ENCODE results near the gene MSRB2.

The MSRB2 gene

DNA sequence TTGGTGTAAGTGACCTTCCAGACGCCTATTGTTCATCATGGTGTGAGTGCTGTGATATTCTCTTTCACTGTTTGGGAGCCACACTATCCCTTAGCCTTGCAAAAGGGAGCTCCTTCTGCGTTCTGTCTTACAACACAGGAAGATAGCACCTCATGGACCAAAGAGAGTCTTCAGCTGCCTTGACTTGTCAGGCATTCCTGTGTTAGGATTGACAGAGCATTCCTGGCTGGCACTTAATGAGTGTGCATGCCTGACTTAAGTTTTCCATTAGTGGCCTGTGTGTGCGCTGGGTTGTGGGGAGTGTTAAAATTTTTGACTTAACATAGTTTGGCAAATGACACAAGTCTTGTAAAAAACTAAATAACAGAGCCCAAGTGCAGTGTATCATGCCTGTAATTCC is 21.9 kb upstream of the MSRB2 start:
- Histone ChIP-seq H3K4me3 (replicated peaks; ENCODE audit: low read depth, low read length) (no peak overlapping the region), H3K27me3 (replicated peaks; ENCODE audit: control insufficient read depth, insufficient read depth, low read length) (no peaks in the 10 kb centered on the region), H3K36me3 (ENCODE audit: control insufficient read depth, insufficient read depth, low read length) (no peaks in the 10 kb centered on the region)
- no peak for DNase-seq (ENCODE audit: extremely low read depth, insufficient read length)
- TF ChIP-seq, protein P1, sequence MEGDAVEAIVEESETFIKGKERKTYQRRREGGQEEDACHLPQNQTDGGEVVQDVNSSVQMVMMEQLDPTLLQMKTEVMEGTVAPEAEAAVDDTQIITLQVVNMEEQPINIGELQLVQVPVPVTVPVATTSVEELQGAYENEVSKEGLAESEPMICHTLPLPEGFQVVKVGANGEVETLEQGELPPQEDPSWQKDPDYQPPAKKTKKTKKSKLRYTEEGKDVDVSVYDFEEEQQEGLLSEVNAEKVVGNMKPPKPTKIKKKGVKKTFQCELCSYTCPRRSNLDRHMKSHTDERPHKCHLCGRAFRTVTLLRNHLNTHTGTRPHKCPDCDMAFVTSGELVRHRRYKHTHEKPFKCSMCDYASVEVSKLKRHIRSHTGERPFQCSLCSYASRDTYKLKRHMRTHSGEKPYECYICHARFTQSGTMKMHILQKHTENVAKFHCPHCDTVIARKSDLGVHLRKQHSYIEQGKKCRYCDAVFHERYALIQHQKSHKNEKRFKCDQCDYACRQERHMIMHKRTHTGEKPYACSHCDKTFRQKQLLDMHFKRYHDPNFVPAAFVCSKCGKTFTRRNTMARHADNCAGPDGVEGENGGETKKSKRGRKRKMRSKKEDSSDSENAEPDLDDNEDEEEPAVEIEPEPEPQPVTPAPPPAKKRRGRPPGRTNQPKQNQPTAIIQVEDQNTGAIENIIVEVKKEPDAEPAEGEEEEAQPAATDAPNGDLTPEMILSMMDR (IDR thresholded peaks at IDR 0.05; ENCODE audit: insufficient read depth, low read length, poor library complexity, severe bottlenecking), result no peak

DNA sequence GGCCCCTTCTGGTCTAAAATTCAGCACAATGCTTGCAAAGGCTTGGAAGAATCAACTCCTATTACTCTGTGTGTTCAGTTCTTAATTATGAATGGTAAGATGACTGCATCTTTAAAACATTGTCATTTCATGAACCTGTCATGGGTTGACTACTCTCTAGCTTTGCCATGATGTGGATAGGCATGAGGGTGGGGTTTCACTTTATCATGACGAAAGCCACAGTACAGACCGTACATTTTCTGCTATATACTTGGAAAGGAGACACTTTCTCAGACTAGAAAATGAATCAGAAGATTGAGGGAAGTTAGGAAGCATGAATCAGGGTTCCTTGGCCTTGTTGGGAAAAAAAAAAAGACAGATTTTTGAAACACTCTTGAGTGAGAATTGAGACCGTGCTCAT is 19.7 kb upstream of the MSRB2 start:
- TF ChIP-seq, protein P1 (IDR thresholded peaks at IDR 0.05; ENCODE audit: insufficient read depth, low read length, poor library complexity, severe bottlenecking), result no peak
- no peak for DNase-seq (ENCODE audit: extremely low read depth, insufficient read length)
- no peaks in the 10 kb centered on the region for H3K36me3 ChIP-seq (ENCODE audit: control insufficient read depth, insufficient read depth, low read length)
- H3K27me3 ChIP-seq (replicated peaks; ENCODE audit: control insufficient read depth, insufficient read depth, low read length), result no peaks in the 10 kb centered on the region
- no peak overlapping the region for H3K4me3 ChIP-seq (replicated peaks; ENCODE audit: low read depth, low read length)

DNA sequence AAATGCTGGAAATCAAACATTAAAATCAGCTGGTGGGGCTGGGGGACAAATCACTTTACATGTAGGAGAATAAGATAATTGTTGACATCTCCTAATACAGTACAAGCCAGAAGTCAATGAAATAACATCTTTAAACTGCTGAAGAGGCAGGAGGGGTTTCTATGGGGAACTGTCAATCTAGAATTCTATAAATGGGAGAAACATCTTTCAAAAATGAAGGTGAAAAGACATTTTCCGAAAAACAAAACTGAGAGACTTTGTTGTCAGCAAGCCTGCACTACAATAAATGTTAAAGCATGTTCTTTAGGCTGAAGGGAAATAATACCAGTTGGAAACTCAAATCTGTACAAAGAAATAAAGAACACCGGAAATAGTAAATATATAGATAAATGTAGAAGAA is 17.3 kb upstream of the MSRB2 start:
- no peaks in the 10 kb centered on the region for H3K36me3 ChIP-seq (ENCODE audit: control insufficient read depth, insufficient read depth, low read length)
- no peak overlapping the region for H3K4me3 ChIP-seq (replicated peaks; ENCODE audit: low read depth, low read length)
- no peak for DNase-seq (ENCODE audit: extremely low read depth, insufficient read length)
- TF ChIP-seq, protein P1 (IDR thresholded peaks at IDR 0.05; ENCODE audit: insufficient read depth, low read length, poor library complexity, severe bottlenecking), result no peak
- no peaks in the 10 kb centered on the region for H3K27me3 ChIP-seq (replicated peaks; ENCODE audit: control insufficient read depth, insufficient read depth, low read length)

DNA sequence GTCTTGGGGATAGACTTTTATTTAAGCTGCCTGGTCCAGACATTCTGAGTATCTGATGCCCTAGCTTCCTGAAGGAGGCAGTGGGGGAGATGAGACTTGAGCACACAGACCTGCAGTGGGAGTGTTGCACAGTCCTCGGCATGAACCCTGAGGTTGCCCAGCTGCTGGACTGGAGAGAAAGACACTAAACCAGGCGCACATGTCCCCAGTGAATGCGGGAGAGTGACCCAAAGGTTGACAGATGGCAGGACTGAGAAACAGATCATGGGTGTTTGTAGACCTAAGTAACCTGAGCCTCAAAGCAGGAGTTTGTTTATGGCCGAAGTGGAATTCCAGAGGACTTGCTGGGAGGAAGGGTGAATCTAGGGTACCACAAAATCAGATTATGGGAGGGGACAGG is 15.7 kb upstream of the MSRB2 start:
- no peak overlapping the region for H3K4me3 ChIP-seq (replicated peaks; ENCODE audit: low read depth, low read length)
- TF ChIP-seq, protein P1 (IDR thresholded peaks at IDR 0.05; ENCODE audit: insufficient read depth, low read length, poor library complexity, severe bottlenecking), result no peak
- DNase-seq (ENCODE audit: extremely low read depth, insufficient read length), result no peak
- no peaks in the 10 kb centered on the region for H3K27me3 ChIP-seq (replicated peaks; ENCODE audit: control insufficient read depth, insufficient read depth, low read length)
- no peaks in the 10 kb centered on the region for H3K36me3 ChIP-seq (ENCODE audit: control insufficient read depth, insufficient read depth, low read length)

DNA sequence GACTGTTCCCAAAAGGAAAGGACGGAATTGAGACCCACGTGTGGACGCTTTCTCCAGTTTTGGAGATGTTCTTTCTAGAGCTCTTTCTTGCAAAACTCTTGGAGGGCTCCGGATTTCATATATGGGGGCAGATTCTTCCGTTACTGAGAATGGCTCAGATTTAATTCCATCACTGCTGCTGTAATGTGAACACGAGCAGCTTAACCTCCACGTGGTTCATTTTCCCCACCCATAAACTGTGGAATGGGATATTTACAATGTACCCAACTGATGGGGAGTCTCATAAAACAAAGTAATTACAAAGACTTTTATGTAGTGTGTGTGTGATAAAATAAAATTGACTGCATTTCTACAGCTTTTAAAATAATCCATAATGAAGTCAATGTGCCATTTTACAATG is 15.1 kb upstream of the MSRB2 start:
- Histone ChIP-seq H3K27me3 (replicated peaks; ENCODE audit: control insufficient read depth, insufficient read depth, low read length) (no peaks in the 10 kb centered on the region), H3K4me3 (replicated peaks; ENCODE audit: low read depth, low read length) (no peak overlapping the region), H3K36me3 (ENCODE audit: control insufficient read depth, insufficient read depth, low read length) (no peaks in the 10 kb centered on the region)
- no peak for DNase-seq (ENCODE audit: extremely low read depth, insufficient read length)
- TF ChIP-seq, protein P1 (IDR thresholded peaks at IDR 0.05; ENCODE audit: insufficient read depth, low read length, poor library complexity, severe bottlenecking), result no peak

DNA sequence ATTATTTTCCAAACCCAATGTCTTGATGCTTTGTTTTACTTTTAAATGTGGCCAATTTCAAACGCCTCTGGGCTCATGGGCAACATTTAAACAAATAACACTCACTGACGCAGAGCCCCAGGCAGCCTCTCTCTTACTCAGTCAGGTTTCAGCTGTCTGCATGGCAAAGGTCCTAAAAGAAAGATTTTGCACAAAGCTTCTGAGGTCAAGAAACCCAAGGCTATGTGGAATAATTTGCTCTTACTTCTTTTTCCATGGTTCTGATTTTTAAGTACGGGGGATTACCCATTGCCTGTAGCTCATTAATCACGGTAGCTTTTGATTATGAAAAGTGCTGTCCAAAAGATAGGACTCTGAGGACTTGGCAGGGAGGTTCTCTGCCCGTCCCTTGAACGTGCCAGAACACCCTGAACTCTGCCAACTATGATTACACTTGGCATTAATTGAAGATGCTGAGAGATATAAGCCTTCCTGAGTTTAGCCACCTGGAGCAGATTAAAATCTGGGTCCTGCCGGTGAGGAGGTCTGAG is 14.1 kb upstream of the MSRB2 start:
- DNase-seq (ENCODE audit: extremely low read depth, insufficient read length), result no peak
- no peaks in the 10 kb centered on the region for H3K36me3 ChIP-seq (ENCODE audit: control insufficient read depth, insufficient read depth, low read length)
- H3K27me3 ChIP-seq (replicated peaks; ENCODE audit: control insufficient read depth, insufficient read depth, low read length), result no peaks in the 10 kb centered on the region
- no peak overlapping the region for H3K4me3 ChIP-seq (replicated peaks; ENCODE audit: low read depth, low read length)
- TF ChIP-seq, protein P1 (IDR thresholded peaks at IDR 0.05; ENCODE audit: insufficient read depth, low read length, poor library complexity, severe bottlenecking), result no peak
